ENCODE data around the gene ATP6AP1.

ATP6AP1 gene

GRCh38 chrX:154426916-154427770 is 1.3 kb upstream of the ATP6AP1 start:
- no peak overlapping the region for H3K27ac ChIP-seq
- H3K27me3 ChIP-seq (ENCODE audit: insufficient read depth, low read depth, severe bottlenecking): peaks cover 6% of the 10 kb centered on the region
- no peak overlapping the region for H3K4me3 ChIP-seq (ENCODE audit: low read depth, low read length)
- no peak for TF ChIP-seq CTCF (IDR thresholded peaks at IDR 0.05; ENCODE audit: low read depth, low read length)
- no peak for DNase-seq
- H3K36me3 ChIP-seq: peaks cover 11% of the 10 kb centered on the region
- peaks cover 4% of the 10 kb centered on the region for H3K9me3 ChIP-seq (ENCODE audit: severe bottlenecking)

GRCh38 chrX:154429711-154430110 is 1.2 kb downstream of the ATP6AP1 start:
- Histone ChIP-seq H3K36me3 (peaks cover 34% of the 10 kb centered on the region), H3K9me3 (ENCODE audit: severe bottlenecking) (peaks cover 4% of the 10 kb centered on the region), H3K27ac (no peak overlapping the region), H3K4me3 (ENCODE audit: low read depth, low read length) (no peak overlapping the region), H3K27me3 (ENCODE audit: insufficient read depth, low read depth, severe bottlenecking) (peaks cover 10% of the 10 kb centered on the region)
- TF ChIP-seq CTCF (IDR thresholded peaks at IDR 0.05; ENCODE audit: low read depth, low read length): no peak
- no peak for DNase-seq

- H3K4me3 ChIP-seq (ENCODE audit: low read depth, low read length): no peak overlapping the region
- no peak for TF ChIP-seq CTCF (IDR thresholded peaks at IDR 0.05; ENCODE audit: low read depth, low read length)
- no peak for DNase-seq
- H3K9me3 ChIP-seq (ENCODE audit: severe bottlenecking): peaks cover 4% of the 10 kb centered on the region
- H3K27ac ChIP-seq: no peak overlapping the region
- peaks cover 42% of the 10 kb centered on the region for H3K36me3 ChIP-seq
- peaks cover 10% of the 10 kb centered on the region for H3K27me3 ChIP-seq (ENCODE audit: insufficient read depth, low read depth, severe bottlenecking)
Measured at GRCh38 chrX:154430479-154430878, 2.0 kb downstream of the ATP6AP1 start.

GRCh38 chrX:154430916-154431315 is 2.4 kb downstream of the ATP6AP1 start:
- no peak for DNase-seq
- no peak overlapping the region for H3K4me3 ChIP-seq (ENCODE audit: low read depth, low read length)
- peaks cover 46% of the 10 kb centered on the region for H3K36me3 ChIP-seq
- peaks cover 4% of the 10 kb centered on the region for H3K9me3 ChIP-seq (ENCODE audit: severe bottlenecking)
- no peak for TF ChIP-seq CTCF (IDR thresholded peaks at IDR 0.05; ENCODE audit: low read depth, low read length)
- no peak overlapping the region for H3K27ac ChIP-seq
- H3K27me3 ChIP-seq (ENCODE audit: insufficient read depth, low read depth, severe bottlenecking): peaks cover 10% of the 10 kb centered on the region

GRCh38 chrX:154431341-154431740 is 2.9 kb downstream of the ATP6AP1 start:
- Histone ChIP-seq H3K27ac (no peak overlapping the region), H3K9me3 (ENCODE audit: severe bottlenecking) (peaks cover 4% of the 10 kb centered on the region), H3K4me3 (ENCODE audit: low read depth, low read length) (no peak overlapping the region), H3K27me3 (ENCODE audit: insufficient read depth, low read depth, severe bottlenecking) (peaks cover 10% of the 10 kb centered on the region), H3K36me3 (peaks cover 50% of the 10 kb centered on the region)
- no peak for DNase-seq
- no peak for TF ChIP-seq CTCF (IDR thresholded peaks at IDR 0.05; ENCODE audit: low read depth, low read length)

All from WERI-Rb-1 (cell line).